Cardiac muscle cell (in vitro differentiated cells and primary cell): Measurements from ENCODE around the gene IMMP2L. TPM values are rescaled to one million over a fixed set of nuclear protein-coding genes. Genes with fewer than 3 reads are reported as not detected.
A peak's percentile ranks its signal among the peaks of the same experiment; 100 is the strongest.

Experiments
- DNase-seq, 2 donors: peaks; one replicate each; pipeline versions ENCODE4 v3.0.0 to v3.0.0-alpha.2; 2010 to 2017; ENCODE audit warnings: low read depth in 1 of 2, low spot score in 1 of 2
- H3K27ac ChIP-seq: fragments of 200-600 bp; sonication (generic); 2 replicates; pipeline ENCODE4 v1.5.1; 2016
- H3K27me3 ChIP-seq: fragments of 200-600 bp; sonication (generic); 2 replicates; pipeline ENCODE4 v1.6.0; 2016; ENCODE audit warnings: control low read depth
- H3K36me3 ChIP-seq: fragments of 200-600 bp; sonication (generic); 2 replicates; pipeline ENCODE4 v1.5.1; 2016; ENCODE audit warnings: control low read depth
- H3K4me1 ChIP-seq: fragments of 200-600 bp; sonication (generic); 2 replicates; pipeline ENCODE4 v1.8.1; 2017; ENCODE audit warnings: low read depth, mild to moderate bottlenecking, mixed run types
- H3K4me3 ChIP-seq: fragments of 200-600 bp; sonication (generic); 2 replicates; pipeline ENCODE4 v1.5.1; 2016; ENCODE audit warnings: mild to moderate bottlenecking
- H3K9me3 ChIP-seq: fragments of 200-600 bp; sonication (generic); 2 replicates; pipeline ENCODE4 v1.5.1; 2017; ENCODE audit warnings: low read depth, mild to moderate bottlenecking, control low read depth
- CTCF ChIP-seq: IDR thresholded peaks from 2 replicates; pipeline ENCODE4 v1.5.1; 2012; ENCODE audit warnings: low read depth, mild to moderate bottlenecking, low read length
- polyA plus RNA-seq: library from polyadenylated mRNA; unstranded; fragments of >200 nt; fragmentation: Nextera tagmentation; extraction: Ambion mirVana; gene quantifications from 2 replicates; pipeline ENCODE4 v1.2.1, GENCODE V29; 2016
- total RNA-seq: library from RNA; depleted of rRNA; stranded (reverse); fragments of >200 nt; gene quantifications from 2 replicates; pipeline ENCODE4 v1.2.3, GENCODE V29; 2016

The IMMP2L gene
- total and polyA plus RNA-seq, 2 experiments from 2014 or later = 6.0 to 11.9 TPM

- H3K4me3 ChIP-seq = no peak overlapping the region
- no peak for TF ChIP-seq CTCF
- H3K27me3 ChIP-seq = no peaks in the 10 kb centered on the region
- DNase-seq = peak in 1 of 2 donors; percentile 30
- no peaks in the 10 kb centered on the region for H3K36me3 ChIP-seq
- H3K27ac ChIP-seq = no peak overlapping the region
- no peaks in the 10 kb centered on the region for H3K4me1 ChIP-seq
- H3K9me3 ChIP-seq = no peaks in the 10 kb centered on the region
Measured at GRCh38 chr7:111232249-111233084, 329.8 kb downstream of the IMMP2L start.

GRCh38 chr7:111229916-111230315, 332.4 kb downstream of the IMMP2L start:
- no peak for DNase-seq
- no peak overlapping the region for H3K27ac ChIP-seq
- no peak for TF ChIP-seq CTCF

GRCh38 chr7:111229181-111229740, 333.0 kb downstream of the IMMP2L start:
- no peak overlapping the region for H3K4me3 ChIP-seq
- H3K36me3 ChIP-seq = no peaks in the 10 kb centered on the region
- no peak overlapping the region for H3K27ac ChIP-seq
- no peaks in the 10 kb centered on the region for H3K9me3 ChIP-seq
- H3K27me3 ChIP-seq = no peaks in the 10 kb centered on the region
- no peak for TF ChIP-seq CTCF
- H3K4me1 ChIP-seq = no peaks in the 10 kb centered on the region
- DNase-seq = no peak

More at GRCh38 chr7:111229916-111230315, 332.4 kb downstream of the IMMP2L start:
- H3K36me3 ChIP-seq = no peaks in the 10 kb centered on the region
- H3K4me1 ChIP-seq = no peaks in the 10 kb centered on the region
- H3K27me3 ChIP-seq = no peaks in the 10 kb centered on the region
- H3K4me3 ChIP-seq = no peak overlapping the region
- H3K9me3 ChIP-seq = no peaks in the 10 kb centered on the region

- Histone ChIP-seq H3K27me3 (no peaks in the 10 kb centered on the region), H3K4me1 (no peaks in the 10 kb centered on the region), H3K36me3 (no peaks in the 10 kb centered on the region), H3K4me3 (no peak overlapping the region), H3K27ac (no peak overlapping the region), H3K9me3 (no peaks in the 10 kb centered on the region)
- DNase-seq = no peak
- TF ChIP-seq CTCF = no peak
Measured at GRCh38 chr7:111228437-111228836, 333.9 kb downstream of the IMMP2L start.

GRCh38 chr7:111226800-111227199, 335.5 kb downstream of the IMMP2L start:
- Histone ChIP-seq H3K27me3 (no peaks in the 10 kb centered on the region), H3K4me1 (no peaks in the 10 kb centered on the region), H3K36me3 (no peaks in the 10 kb centered on the region), H3K9me3 (no peaks in the 10 kb centered on the region), H3K4me3 (no peak overlapping the region), H3K27ac (no peak overlapping the region)
- no peak for DNase-seq
- no peak for TF ChIP-seq CTCF
